ENCODE results near the gene GRHL1. TPM values are rescaled to one million over a fixed set of nuclear protein-coding genes. Genes with fewer than 3 reads are reported as not detected.

The GRHL1 gene
- total and polyA plus RNA-seq, 2 experiments from 2014 or later: 2.9 to 4.2 TPM

GRCh38 chr2:9995059-9995458 lies 43.6 kb downstream of the GRHL1 start:
- H3K9me3 Mint-ChIP-seq: no peaks in the 10 kb centered on the region
- no peak for ATAC-seq
- no peak overlapping the region for H3K4me3 ChIP-seq
- no peaks in the 10 kb centered on the region for H3F3A ChIP-seq (replicated peaks; ENCODE audit: low read depth)
- H3K27me3 Mint-ChIP-seq (ENCODE audit: insufficient read depth, low read depth, poor library complexity): peaks cover 4% of the 10 kb centered on the region
- H3K4me1 ChIP-seq (ENCODE audit: insufficient read depth): no peaks in the 10 kb centered on the region
- H3K9me2 ChIP-seq (ENCODE audit: insufficient read depth): no peaks in the 10 kb centered on the region
- no peak overlapping the region; the same call in 1 of the 2 replicates for H3K27ac Mint-ChIP-seq
- no peaks in the 10 kb centered on the region for H3K36me3 Mint-ChIP-seq (ENCODE audit: low read depth)
- no peak for TF ChIP-seq POLR2AphosphoS5 (IDR thresholded peaks at IDR 0.05; ENCODE audit: low read depth)
- H3K79me2 ChIP-seq (replicated peaks; ENCODE audit: insufficient read depth): no peaks in the 10 kb centered on the region
- peaks cover 8% of the 10 kb centered on the region for H3K4me1 Mint-ChIP-seq
- H3K27me3 ChIP-seq (ENCODE audit: insufficient read depth): no peaks in the 10 kb centered on the region
- no peak overlapping the region for H3K4me2 ChIP-seq
- no peak overlapping the region for H2AFZ ChIP-seq
- H3K27ac ChIP-seq (ENCODE audit: low read depth): no peak overlapping the region
- no peak overlapping the region for H3K4me3 Mint-ChIP-seq
- no peak for DNase-seq (ENCODE audit: low spot score)
- no peaks in the 10 kb centered on the region for H4K20me1 ChIP-seq (replicated peaks; ENCODE audit: insufficient read depth)
- no peaks in the 10 kb centered on the region for H3K36me3 ChIP-seq (ENCODE audit: insufficient read depth)

GRCh38 chr2:9996321-9996720 lies 44.8 kb downstream of the GRHL1 start:
- Histone ChIP-seq H3K27ac (ENCODE audit: low read depth) (no peak overlapping the region), H3F3A (replicated peaks; ENCODE audit: low read depth) (no peaks in the 10 kb centered on the region), H3K4me1 (ENCODE audit: insufficient read depth) (peaks cover 6% of the 10 kb centered on the region), H3K36me3 (ENCODE audit: insufficient read depth) (no peaks in the 10 kb centered on the region), H3K27me3 (ENCODE audit: insufficient read depth) (no peaks in the 10 kb centered on the region), H3K9me2 (ENCODE audit: insufficient read depth) (no peaks in the 10 kb centered on the region), H2AFZ (no peak overlapping the region), H3K4me3 (no peak overlapping the region), H3K79me2 (replicated peaks; ENCODE audit: insufficient read depth) (no peaks in the 10 kb centered on the region), H4K20me1 (replicated peaks; ENCODE audit: insufficient read depth) (no peaks in the 10 kb centered on the region), H3K4me2 (no peak overlapping the region)
- no peak overlapping the region for H3K4me3 Mint-ChIP-seq
- H3K36me3 Mint-ChIP-seq (ENCODE audit: low read depth): no peaks in the 10 kb centered on the region
- no peak overlapping the region for H3K27ac Mint-ChIP-seq
- ATAC-seq (no peak), DNase-seq (ENCODE audit: low spot score) (no peak)
- peaks cover 2% of the 10 kb centered on the region for H3K27me3 Mint-ChIP-seq (ENCODE audit: insufficient read depth, low read depth, poor library complexity)
- H3K4me1 Mint-ChIP-seq: peaks cover 3% of the 10 kb centered on the region; the same call in 2 of the 3 replicates
- TF ChIP-seq NANOG (IDR thresholded peaks at IDR 0.05; ENCODE audit: borderline replicate concordance) (no peak), EZH2phosphoT487 (IDR thresholded peaks at IDR 0.05; ENCODE audit: unreplicated experiment) (no peak), ZNF114 (CRISPR knock-in tag; IDR thresholded peaks at IDR 0.05) (no peak), ZNF462 (CRISPR knock-in tag; IDR thresholded peaks at IDR 0.05) (no peak), EZH2 (IDR thresholded peaks at IDR 0.05; ENCODE audit: low read depth, unreplicated experiment) (no peak), CREB1 (CRISPR knock-in tag; IDR thresholded peaks at IDR 0.05; ENCODE audit: low read depth) (no peak), ETS1 (IDR thresholded peaks at IDR 0.05) (no peak), STAT1 (IDR thresholded peaks at IDR 0.05; ENCODE audit: unreplicated experiment) (no peak)
- H3K9me3 Mint-ChIP-seq: no peaks in the 10 kb centered on the region
